GM23338 (cell line): Measurements from ENCODE around the gene EPS8L1. TPM values are rescaled to one million over a fixed set of nuclear protein-coding genes. Genes with fewer than 3 reads are reported as not detected.
A peak's percentile ranks its signal among the peaks of the same experiment; 100 is the strongest.

Source experiments
- ATAC-seq: fragments of 200-7000 bp; cut with Tn5 transposase; 3 replicates; pipeline ENCODE4 v1.9.1; 2020
- DNase-seq: peaks from one replicate; pipeline ENCODE4 v3.0.0-alpha.2; 2015; ENCODE audit warnings: low spot score
- H2AFZ ChIP-seq: fragments of 200-600 bp; sonication (generic); 2 replicates; pipeline ENCODE4 v1.8.0; 2016; ENCODE audit warnings: antibody characterized with exemption, mild to moderate bottlenecking, moderate library complexity
- H3F3A ChIP-seq: fragments of 200-600 bp; sonication (generic); replicated peaks from 2 replicates; pipeline ENCODE4 v1.8.0; 2017; ENCODE audit warnings: antibody characterized with exemption, mixed run types, low read depth
- H3K27ac ChIP-seq: fragments of 200-600 bp; sonication (generic); 2 replicates; pipeline ENCODE4 v1.6.1; 2016; ENCODE audit warnings: low read depth
- H3K27me3 ChIP-seq: fragments of 200-600 bp; sonication (generic); 2 replicates; pipeline ENCODE4 v1.8.0; 2016; ENCODE audit warnings: mild to moderate bottlenecking, mixed run types, moderate library complexity; ENCODE audit not compliant: insufficient read depth
- H3K36me3 ChIP-seq: fragments of 200-600 bp; sonication (generic); 2 replicates; pipeline ENCODE4 v1.8.0; 2016; ENCODE audit warnings: mild to moderate bottlenecking; ENCODE audit not compliant: insufficient read depth
- H3K4me1 ChIP-seq: fragments of 200-600 bp; sonication (generic); 2 replicates; pipeline ENCODE4 v1.8.0; 2016; ENCODE audit warnings: mild to moderate bottlenecking, moderate library complexity; ENCODE audit not compliant: insufficient read depth
- H3K4me2 ChIP-seq: fragments of 200-600 bp; sonication (generic); 2 replicates; pipeline ENCODE4 v1.7.1; 2017; ENCODE audit warnings: mixed run types
- H3K4me3 ChIP-seq: fragments of 200-600 bp; sonication (generic); 2 replicates; pipeline ENCODE4 v1.6.1; 2016; ENCODE audit warnings: mixed run types
- H3K79me2 ChIP-seq: fragments of 200-600 bp; sonication (generic); replicated peaks from 2 replicates; pipeline ENCODE4 v1.8.0; 2017; ENCODE audit warnings: mild to moderate bottlenecking; ENCODE audit not compliant: insufficient read depth
- H3K9me2 ChIP-seq: fragments of 200-600 bp; sonication (generic); 2 replicates; pipeline ENCODE4 v1.8.0; 2017; ENCODE audit not compliant: insufficient read depth
- H4K20me1 ChIP-seq: fragments of 200-600 bp; sonication (generic); replicated peaks from 2 replicates; pipeline ENCODE4 v1.8.0; 2017; ENCODE audit warnings: mild to moderate bottlenecking; ENCODE audit not compliant: insufficient read depth
- H3K27ac Mint-ChIP-seq: 2 replicates; pipeline ENCODE4 v1.8.0; 2020; ENCODE audit warnings: inconsistent platforms, mild to moderate bottlenecking, moderate library complexity, mixed read lengths
- H3K27me3 Mint-ChIP-seq: 3 replicates; pipeline ENCODE4 v1.8.0; 2022; ENCODE audit warnings: low read depth, mild to moderate bottlenecking, moderate library complexity, mixed read lengths, inconsistent platforms; ENCODE audit not compliant: insufficient read depth, poor library complexity
- H3K36me3 Mint-ChIP-seq: 3 replicates; pipeline ENCODE4 v1.8.0; 2021; ENCODE audit warnings: low read depth, mild to moderate bottlenecking, inconsistent platforms, moderate library complexity, mixed read lengths
- H3K4me1 Mint-ChIP-seq: 3 replicates; pipeline ENCODE4 v1.8.0; 2020; ENCODE audit warnings: mild to moderate bottlenecking, inconsistent platforms, mixed read lengths
- H3K4me3 Mint-ChIP-seq: 3 replicates; pipeline ENCODE4 v1.8.0; 2021; ENCODE audit warnings: moderate library complexity, mild to moderate bottlenecking, inconsistent platforms, mixed read lengths
- H3K9me3 Mint-ChIP-seq: 3 replicates; pipeline ENCODE4 v1.8.0; 2020; ENCODE audit warnings: moderate library complexity, mild to moderate bottlenecking, inconsistent platforms, mixed read lengths
- CREB1 ChIP-seq: fragments of 250-450 bp; sonication (Bioruptor Pico); IDR thresholded peaks from 2 replicates; pipeline ENCODE4 v1.5.0; 2020; ENCODE audit warnings: low read depth, mild to moderate bottlenecking, moderate library complexity
- CTCF ChIP-seq, 2 experiments: fragments of 200-600 bp in 1 of 2; sonication (generic) in 1 of 2; conservative IDR thresholded peaks; 2 replicates each; pipeline versions ENCODE4 v1.5.1 to v1.6.1; 2016 to 2017; ENCODE audit warnings: antibody characterized with exemption in 2 of 2, low read depth in 2 of 2, mild to moderate bottlenecking in 2 of 2, moderate library complexity in 1 of 2
- ETS1 ChIP-seq: IDR thresholded peaks from 2 replicates; pipeline ENCODE4 v1.6.1; 2016; ENCODE audit warnings: antibody characterized with exemption
- EZH2phosphoT487 ChIP-seq: fragments of 200-600 bp; sonication (generic); IDR thresholded peaks from one replicate; pipeline ENCODE4 v1.8.1; 2018; ENCODE audit warnings: antibody characterized with exemption; ENCODE audit not compliant: unreplicated experiment
- JUNB ChIP-seq: IDR thresholded peaks from one replicate; pipeline ENCODE4 v1.6.1; 2016; ENCODE audit warnings: antibody characterized with exemption; ENCODE audit not compliant: unreplicated experiment
- NANOG ChIP-seq: IDR thresholded peaks from 2 replicates; pipeline ENCODE4 v1.6.1; 2016; ENCODE audit warnings: antibody characterized with exemption, borderline replicate concordance
- POLR2AphosphoS5 ChIP-seq: IDR thresholded peaks from 2 replicates; pipeline ENCODE4 v1.6.1; 2016; ENCODE audit warnings: antibody characterized with exemption, low read depth
- STAT1 ChIP-seq: IDR thresholded peaks from one replicate; pipeline ENCODE4 v1.6.1; 2016; ENCODE audit warnings: antibody characterized with exemption; ENCODE audit not compliant: unreplicated experiment
- ZNF114 ChIP-seq: fragments of 250-450 bp; sonication (Bioruptor Pico); IDR thresholded peaks from 2 replicates; pipeline ENCODE4 v1.5.0; 2020; ENCODE audit warnings: mild to moderate bottlenecking, moderate library complexity
- ZNF331 ChIP-seq: fragments of 250-450 bp; sonication (Bioruptor Pico); IDR thresholded peaks from 2 replicates; pipeline ENCODE4 v1.5.0; 2020; ENCODE audit warnings: low read depth, mild to moderate bottlenecking, moderate library complexity
- ZNF462 ChIP-seq: fragments of 250-450 bp; sonication (Bioruptor Pico); IDR thresholded peaks from 2 replicates; pipeline ENCODE4 v1.5.0; 2020; ENCODE audit warnings: mild to moderate bottlenecking, moderate library complexity
- polyA plus RNA-seq: library from polyadenylated mRNA; unstranded; fragments of >200 nt; fragmentation: Nextera tagmentation; extraction: Ambion mirVana; gene quantifications from 2 replicates; pipeline ENCODE4 v1.2.1, GENCODE V29; 2016
- total RNA-seq: library from RNA; depleted of rRNA; stranded (reverse); fragments of >200 nt; shearing (Covaris generic); gene quantifications from 2 replicates; pipeline ENCODE4 v1.2.3, GENCODE V29; 2014
- TF ChIP-seq, protein P1 (sequence below): IDR thresholded peaks from one replicate; pipeline ENCODE4 v1.6.1; 2018; ENCODE audit warnings: antibody characterized with exemption; ENCODE audit not compliant: unreplicated experiment

Gene EPS8L1
- total and polyA plus RNA-seq, 2 experiments from 2014 or later = 47.5 to 51.2 TPM

GRCh38 chr19:55078996-55079395 lies 3.3 kb downstream of the EPS8L1 start:
- H3K36me3 Mint-ChIP-seq = peaks cover 14% of the 10 kb centered on the region; the same call in 2 of the 3 replicates
- Histone ChIP-seq H3K4me3 (no peak overlapping the region), H3K27ac (no peak overlapping the region), H3K9me2 (no peaks in the 10 kb centered on the region), H4K20me1 (peaks cover 3% of the 10 kb centered on the region; the same call in 1 of the 2 replicates), H3K4me2 (no peak overlapping the region), H3F3A (peaks cover 13% of the 10 kb centered on the region), H2AFZ (no peak overlapping the region), H3K79me2 (no peaks in the 10 kb centered on the region), H3K36me3 (no peaks in the 10 kb centered on the region), H3K27me3 (peaks cover 34% of the 10 kb centered on the region), H3K4me1 (peaks cover 25% of the 10 kb centered on the region; the same call in 1 of the 2 replicates)
- H3K27me3 Mint-ChIP-seq = peaks cover 53% of the 10 kb centered on the region
- ATAC-seq (no peak), DNase-seq (no peak)
- TF ChIP-seq STAT1 (no peak), ZNF331 (no peak), NANOG (no peak), CREB1 (CRISPR knock-in tag) (no peak), ZNF114 (no peak), ETS1 (no peak), CTCF (conservative IDR thresholded peaks at IDR 0.05; ENCODE audit: low read depth in 2 of 2) (no peak), ZNF462 (no peak), POLR2AphosphoS5 (no peak), JUNB (no peak), EZH2phosphoT487 (no peak)
- TF ChIP-seq, protein P1, sequence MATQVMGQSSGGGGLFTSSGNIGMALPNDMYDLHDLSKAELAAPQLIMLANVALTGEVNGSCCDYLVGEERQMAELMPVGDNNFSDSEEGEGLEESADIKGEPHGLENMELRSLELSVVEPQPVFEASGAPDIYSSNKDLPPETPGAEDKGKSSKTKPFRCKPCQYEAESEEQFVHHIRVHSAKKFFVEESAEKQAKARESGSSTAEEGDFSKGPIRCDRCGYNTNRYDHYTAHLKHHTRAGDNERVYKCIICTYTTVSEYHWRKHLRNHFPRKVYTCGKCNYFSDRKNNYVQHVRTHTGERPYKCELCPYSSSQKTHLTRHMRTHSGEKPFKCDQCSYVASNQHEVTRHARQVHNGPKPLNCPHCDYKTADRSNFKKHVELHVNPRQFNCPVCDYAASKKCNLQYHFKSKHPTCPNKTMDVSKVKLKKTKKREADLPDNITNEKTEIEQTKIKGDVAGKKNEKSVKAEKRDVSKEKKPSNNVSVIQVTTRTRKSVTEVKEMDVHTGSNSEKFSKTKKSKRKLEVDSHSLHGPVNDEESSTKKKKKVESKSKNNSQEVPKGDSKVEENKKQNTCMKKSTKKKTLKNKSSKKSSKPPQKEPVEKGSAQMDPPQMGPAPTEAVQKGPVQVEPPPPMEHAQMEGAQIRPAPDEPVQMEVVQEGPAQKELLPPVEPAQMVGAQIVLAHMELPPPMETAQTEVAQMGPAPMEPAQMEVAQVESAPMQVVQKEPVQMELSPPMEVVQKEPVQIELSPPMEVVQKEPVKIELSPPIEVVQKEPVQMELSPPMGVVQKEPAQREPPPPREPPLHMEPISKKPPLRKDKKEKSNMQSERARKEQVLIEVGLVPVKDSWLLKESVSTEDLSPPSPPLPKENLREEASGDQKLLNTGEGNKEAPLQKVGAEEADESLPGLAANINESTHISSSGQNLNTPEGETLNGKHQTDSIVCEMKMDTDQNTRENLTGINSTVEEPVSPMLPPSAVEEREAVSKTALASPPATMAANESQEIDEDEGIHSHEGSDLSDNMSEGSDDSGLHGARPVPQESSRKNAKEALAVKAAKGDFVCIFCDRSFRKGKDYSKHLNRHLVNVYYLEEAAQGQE = no peak
- no peak overlapping the region for H3K27ac Mint-ChIP-seq
- peaks cover 10% of the 10 kb centered on the region; the same call in 2 of the 3 replicates for H3K9me3 Mint-ChIP-seq
- H3K4me1 Mint-ChIP-seq = peaks cover 44% of the 10 kb centered on the region
- peak overlapping the region; percentile 21; the same call in 1 of the 3 replicates for H3K4me3 Mint-ChIP-seq
